ENCODE data around the gene RFX4. TPM values are rescaled to one million over a fixed set of nuclear protein-coding genes. Genes with fewer than 3 reads are reported as not detected.

The RFX4 gene
- total and polyA plus RNA-seq, 9 of the 15 experiments (the other 6 are each of a cell fraction or from before 2014, with no cell fraction given), result not detected

GRCh38 chr12:106583242-106584103, 669 bp downstream of the RFX4 start (continued):
- TF ChIP-seq, protein P1, sequence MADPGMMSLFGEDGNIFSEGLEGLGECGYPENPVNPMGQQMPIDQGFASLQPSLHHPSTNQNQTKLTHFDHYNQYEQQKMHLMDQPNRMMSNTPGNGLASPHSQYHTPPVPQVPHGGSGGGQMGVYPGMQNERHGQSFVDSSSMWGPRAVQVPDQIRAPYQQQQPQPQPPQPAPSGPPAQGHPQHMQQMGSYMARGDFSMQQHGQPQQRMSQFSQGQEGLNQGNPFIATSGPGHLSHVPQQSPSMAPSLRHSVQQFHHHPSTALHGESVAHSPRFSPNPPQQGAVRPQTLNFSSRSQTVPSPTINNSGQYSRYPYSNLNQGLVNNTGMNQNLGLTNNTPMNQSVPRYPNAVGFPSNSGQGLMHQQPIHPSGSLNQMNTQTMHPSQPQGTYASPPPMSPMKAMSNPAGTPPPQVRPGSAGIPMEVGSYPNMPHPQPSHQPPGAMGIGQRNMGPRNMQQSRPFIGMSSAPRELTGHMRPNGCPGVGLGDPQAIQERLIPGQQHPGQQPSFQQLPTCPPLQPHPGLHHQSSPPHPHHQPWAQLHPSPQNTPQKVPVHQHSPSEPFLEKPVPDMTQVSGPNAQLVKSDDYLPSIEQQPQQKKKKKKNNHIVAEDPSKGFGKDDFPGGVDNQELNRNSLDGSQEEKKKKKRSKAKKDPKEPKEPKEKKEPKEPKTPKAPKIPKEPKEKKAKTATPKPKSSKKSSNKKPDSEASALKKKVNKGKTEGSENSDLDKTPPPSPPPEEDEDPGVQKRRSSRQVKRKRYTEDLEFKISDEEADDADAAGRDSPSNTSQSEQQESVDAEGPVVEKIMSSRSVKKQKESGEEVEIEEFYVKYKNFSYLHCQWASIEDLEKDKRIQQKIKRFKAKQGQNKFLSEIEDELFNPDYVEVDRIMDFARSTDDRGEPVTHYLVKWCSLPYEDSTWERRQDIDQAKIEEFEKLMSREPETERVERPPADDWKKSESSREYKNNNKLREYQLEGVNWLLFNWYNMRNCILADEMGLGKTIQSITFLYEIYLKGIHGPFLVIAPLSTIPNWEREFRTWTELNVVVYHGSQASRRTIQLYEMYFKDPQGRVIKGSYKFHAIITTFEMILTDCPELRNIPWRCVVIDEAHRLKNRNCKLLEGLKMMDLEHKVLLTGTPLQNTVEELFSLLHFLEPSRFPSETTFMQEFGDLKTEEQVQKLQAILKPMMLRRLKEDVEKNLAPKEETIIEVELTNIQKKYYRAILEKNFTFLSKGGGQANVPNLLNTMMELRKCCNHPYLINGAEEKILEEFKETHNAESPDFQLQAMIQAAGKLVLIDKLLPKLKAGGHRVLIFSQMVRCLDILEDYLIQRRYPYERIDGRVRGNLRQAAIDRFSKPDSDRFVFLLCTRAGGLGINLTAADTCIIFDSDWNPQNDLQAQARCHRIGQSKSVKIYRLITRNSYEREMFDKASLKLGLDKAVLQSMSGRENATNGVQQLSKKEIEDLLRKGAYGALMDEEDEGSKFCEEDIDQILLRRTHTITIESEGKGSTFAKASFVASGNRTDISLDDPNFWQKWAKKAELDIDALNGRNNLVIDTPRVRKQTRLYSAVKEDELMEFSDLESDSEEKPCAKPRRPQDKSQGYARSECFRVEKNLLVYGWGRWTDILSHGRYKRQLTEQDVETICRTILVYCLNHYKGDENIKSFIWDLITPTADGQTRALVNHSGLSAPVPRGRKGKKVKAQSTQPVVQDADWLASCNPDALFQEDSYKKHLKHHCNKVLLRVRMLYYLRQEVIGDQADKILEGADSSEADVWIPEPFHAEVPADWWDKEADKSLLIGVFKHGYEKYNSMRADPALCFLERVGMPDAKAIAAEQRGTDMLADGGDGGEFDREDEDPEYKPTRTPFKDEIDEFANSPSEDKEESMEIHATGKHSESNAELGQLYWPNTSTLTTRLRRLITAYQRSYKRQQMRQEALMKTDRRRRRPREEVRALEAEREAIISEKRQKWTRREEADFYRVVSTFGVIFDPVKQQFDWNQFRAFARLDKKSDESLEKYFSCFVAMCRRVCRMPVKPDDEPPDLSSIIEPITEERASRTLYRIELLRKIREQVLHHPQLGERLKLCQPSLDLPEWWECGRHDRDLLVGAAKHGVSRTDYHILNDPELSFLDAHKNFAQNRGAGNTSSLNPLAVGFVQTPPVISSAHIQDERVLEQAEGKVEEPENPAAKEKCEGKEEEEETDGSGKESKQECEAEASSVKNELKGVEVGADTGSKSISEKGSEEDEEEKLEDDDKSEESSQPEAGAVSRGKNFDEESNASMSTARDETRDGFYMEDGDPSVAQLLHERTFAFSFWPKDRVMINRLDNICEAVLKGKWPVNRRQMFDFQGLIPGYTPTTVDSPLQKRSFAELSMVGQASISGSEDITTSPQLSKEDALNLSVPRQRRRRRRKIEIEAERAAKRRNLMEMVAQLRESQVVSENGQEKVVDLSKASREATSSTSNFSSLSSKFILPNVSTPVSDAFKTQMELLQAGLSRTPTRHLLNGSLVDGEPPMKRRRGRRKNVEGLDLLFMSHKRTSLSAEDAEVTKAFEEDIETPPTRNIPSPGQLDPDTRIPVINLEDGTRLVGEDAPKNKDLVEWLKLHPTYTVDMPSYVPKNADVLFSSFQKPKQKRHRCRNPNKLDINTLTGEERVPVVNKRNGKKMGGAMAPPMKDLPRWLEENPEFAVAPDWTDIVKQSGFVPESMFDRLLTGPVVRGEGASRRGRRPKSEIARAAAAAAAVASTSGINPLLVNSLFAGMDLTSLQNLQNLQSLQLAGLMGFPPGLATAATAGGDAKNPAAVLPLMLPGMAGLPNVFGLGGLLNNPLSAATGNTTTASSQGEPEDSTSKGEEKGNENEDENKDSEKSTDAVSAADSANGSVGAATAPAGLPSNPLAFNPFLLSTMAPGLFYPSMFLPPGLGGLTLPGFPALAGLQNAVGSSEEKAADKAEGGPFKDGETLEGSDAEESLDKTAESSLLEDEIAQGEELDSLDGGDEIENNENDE (IDR thresholded peaks at IDR 0.05; ENCODE audit: low read depth, low read length), result no peak
- TF ChIP-seq ZBTB17 (CRISPR knock-in tag; IDR thresholded peaks at IDR 0.05), result no peak
- no peak for TF ChIP-seq SMC3 (conservative IDR thresholded peaks at IDR 0.05; ENCODE audit: insufficient read depth, low read depth, low read length)
- TF ChIP-seq, protein P2, sequence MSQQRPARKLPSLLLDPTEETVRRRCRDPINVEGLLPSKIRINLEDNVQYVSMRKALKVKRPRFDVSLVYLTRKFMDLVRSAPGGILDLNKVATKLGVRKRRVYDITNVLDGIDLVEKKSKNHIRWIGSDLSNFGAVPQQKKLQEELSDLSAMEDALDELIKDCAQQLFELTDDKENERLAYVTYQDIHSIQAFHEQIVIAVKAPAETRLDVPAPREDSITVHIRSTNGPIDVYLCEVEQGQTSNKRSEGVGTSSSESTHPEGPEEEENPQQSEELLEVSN (IDR thresholded peaks at IDR 0.05; ENCODE audit: borderline replicate concordance in 1 of 2, extremely low read depth in 1 of 2, insufficient read depth in 1 of 2, insufficient read length in 1 of 2, low read depth in 1 of 2, low read length in 1 of 2, poor library complexity in 1 of 2, severe bottlenecking in 1 of 2), result no peak
- TF ChIP-seq ZBTB8A (IDR thresholded peaks at IDR 0.05; ENCODE audit: partially characterized antibody), result no peak
- no peak for TF ChIP-seq ZNF174 (CRISPR knock-in tag; IDR thresholded peaks at IDR 0.05)
- no peak for TF ChIP-seq NONO (IDR thresholded peaks at IDR 0.05; ENCODE audit: low read depth in 2 of 2, low read length in 1 of 2)
- TF ChIP-seq CHAMP1 (IDR thresholded peaks at IDR 0.05), result no peak
- TF ChIP-seq MTA2 (IDR thresholded peaks at IDR 0.05; ENCODE audit: low read depth), result no peak
- no peak for TF ChIP-seq FOXJ2 (tag; IDR thresholded peaks at IDR 0.05)
- TF ChIP-seq ZNF695 (CRISPR knock-in tag; IDR thresholded peaks at IDR 0.05), result no peak
